Fibroblast of lung (primary cell): ENCODE measurements around the gene ZNF219. TPM values are rescaled to one million over a fixed set of nuclear protein-coding genes. Genes with fewer than 3 reads are reported as not detected.

Experiments used
- DNase-seq, 2 donors: peaks; one replicate each; pipeline versions ENCODE4 v3.0.0 to v3.0.0-alpha.2; 2010; ENCODE audit warnings: low read depth in 2 of 2
- H2AFZ ChIP-seq: 2 replicates; pipeline ENCODE4 v1.5.1; 2012; ENCODE audit warnings: low read length, control low read depth, inconsistent platforms
- H3K27ac ChIP-seq: 2 replicates; pipeline ENCODE4 v1.5.1; 2011; ENCODE audit warnings: low read length, control low read depth; ENCODE audit not compliant: insufficient read depth
- H3K27me3 ChIP-seq: 2 replicates; pipeline ENCODE4 v1.5.1; 2011; ENCODE audit warnings: mild to moderate bottlenecking, low read length; ENCODE audit not compliant: control insufficient read depth, insufficient read depth
- H3K36me3 ChIP-seq: 2 replicates; pipeline ENCODE4 v1.5.1; 2011; ENCODE audit warnings: low read length; ENCODE audit not compliant: control insufficient read depth, insufficient read depth
- H3K4me1 ChIP-seq: 2 replicates; pipeline ENCODE4 v1.5.1; 2011; ENCODE audit warnings: low read length; ENCODE audit not compliant: control insufficient read depth, insufficient read depth; ENCODE audit errors: extremely low read depth
- H3K4me2 ChIP-seq: 2 replicates; pipeline ENCODE4 v1.5.1; 2011; ENCODE audit warnings: low read length, control low read depth; ENCODE audit not compliant: insufficient read depth; ENCODE audit errors: extremely low read depth
- H3K4me3 ChIP-seq, 4 experiments: fragments of 200-600 bp in 1 of 4; sonication (generic) in 1 of 4; replicated peaks in 1 of 4; 2 replicates each; pipeline ENCODE4 v1.5.1; 2011 to 2016; ENCODE audit warnings: low read length in 4 of 4, low read depth in 3 of 4, mild to moderate bottlenecking in 3 of 4, control low read depth in 2 of 4, inconsistent platforms in 1 of 4, mixed read lengths in 1 of 4; ENCODE audit not compliant: insufficient read depth in 1 of 4; ENCODE audit errors: control extremely low read depth in 1 of 4
- H3K79me2 ChIP-seq: 2 replicates; pipeline ENCODE4 v1.5.1; 2012; ENCODE audit warnings: mild to moderate bottlenecking, low read length, inconsistent platforms; ENCODE audit not compliant: control insufficient read depth, insufficient read depth
- H3K9ac ChIP-seq: 2 replicates; pipeline ENCODE4 v1.5.1; 2011; ENCODE audit warnings: mild to moderate bottlenecking, low read length, control low read depth; ENCODE audit not compliant: insufficient read depth
- H3K9me3 ChIP-seq: 2 replicates; pipeline ENCODE4 v1.5.1; 2012; ENCODE audit warnings: low read depth, low read length; ENCODE audit not compliant: control insufficient read depth, insufficient read depth
- H4K20me1 ChIP-seq: 2 replicates; pipeline ENCODE4 v1.5.1; 2011; ENCODE audit warnings: low read length; ENCODE audit not compliant: control insufficient read depth, insufficient read depth; ENCODE audit errors: extremely low read depth
- EZH2 ChIP-seq: IDR thresholded peaks from 2 replicates; pipeline ENCODE4 v1.5.1; 2012; ENCODE audit warnings: low read length, control low read depth, mild to moderate bottlenecking; ENCODE audit errors: missing control alignments
- polyA plus RNA-seq, 2 donors: library from polyadenylated mRNA; depleted of rRNA in 1 of 2; stranded (reverse) in 1 of 2; unstranded in 1 of 2; fragments of >200 nt; gene quantifications; 2 replicates each; pipeline ENCODE4 v1.2.1, GENCODE V29; 2011 to 2012; ENCODE audit warnings: missing spikeins in 1 of 2
- total RNA-seq: library from RNA; depleted of rRNA; stranded (reverse); fragments of >200 nt; gene quantifications from 2 replicates; pipeline ENCODE4 v1.2.1, GENCODE V29; 2014
- TF ChIP-seq, protein P1 (sequence below), 2 donors: IDR thresholded peaks in 1 of 2; conservative IDR thresholded peaks in 1 of 2; 1 replicate in 1 of 2; 2 replicates in 1 of 2; pipeline ENCODE4 v1.5.1; 2011 to 2012; ENCODE audit warnings: low read length in 2 of 2, control low read depth in 1 of 2, inconsistent platforms in 1 of 2, low read depth in 1 of 2, mild to moderate bottlenecking in 1 of 2

Gene ZNF219
- total and polyA plus RNA-seq, 2 donors (not counting 1 experiment from before 2014, with no cell fraction given) = 2.2 to 4.6 TPM

DNA sequence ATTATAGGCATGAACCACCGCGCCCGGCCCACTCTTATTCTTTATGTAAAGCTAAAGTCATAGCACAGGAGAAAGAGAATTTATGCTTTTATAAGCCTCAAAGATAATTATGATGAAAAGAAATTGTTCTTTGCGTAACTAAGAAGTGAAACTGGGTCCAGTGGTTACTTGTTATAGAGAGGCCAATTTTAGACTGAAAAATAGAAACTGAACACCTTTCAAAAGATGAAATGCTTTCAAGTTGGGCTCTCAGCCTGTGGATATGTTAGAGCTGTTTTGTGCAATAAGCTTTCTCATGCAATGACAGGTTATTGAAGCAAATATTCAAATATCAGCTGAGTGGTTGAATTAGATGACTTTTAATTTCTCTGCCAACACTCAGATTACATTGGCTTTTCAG, 10.3 kb upstream of the ZNF219 start:
- DNase-seq = no peak
- Histone ChIP-seq H2AFZ (no peak overlapping the region), H3K79me2 (no peaks in the 10 kb centered on the region), H3K9me3 (no peaks in the 10 kb centered on the region), H3K9ac (no peak overlapping the region), H3K27me3 (peaks cover 7% of the 10 kb centered on the region), H3K4me3 (no peak overlapping the region), H3K36me3 (no peaks in the 10 kb centered on the region), H3K4me2 (no peak overlapping the region), H3K4me1 (peaks cover 12% of the 10 kb centered on the region), H4K20me1 (no peaks in the 10 kb centered on the region), H3K27ac (no peak overlapping the region)
- TF ChIP-seq EZH2 = no peak
- TF ChIP-seq, protein P1, sequence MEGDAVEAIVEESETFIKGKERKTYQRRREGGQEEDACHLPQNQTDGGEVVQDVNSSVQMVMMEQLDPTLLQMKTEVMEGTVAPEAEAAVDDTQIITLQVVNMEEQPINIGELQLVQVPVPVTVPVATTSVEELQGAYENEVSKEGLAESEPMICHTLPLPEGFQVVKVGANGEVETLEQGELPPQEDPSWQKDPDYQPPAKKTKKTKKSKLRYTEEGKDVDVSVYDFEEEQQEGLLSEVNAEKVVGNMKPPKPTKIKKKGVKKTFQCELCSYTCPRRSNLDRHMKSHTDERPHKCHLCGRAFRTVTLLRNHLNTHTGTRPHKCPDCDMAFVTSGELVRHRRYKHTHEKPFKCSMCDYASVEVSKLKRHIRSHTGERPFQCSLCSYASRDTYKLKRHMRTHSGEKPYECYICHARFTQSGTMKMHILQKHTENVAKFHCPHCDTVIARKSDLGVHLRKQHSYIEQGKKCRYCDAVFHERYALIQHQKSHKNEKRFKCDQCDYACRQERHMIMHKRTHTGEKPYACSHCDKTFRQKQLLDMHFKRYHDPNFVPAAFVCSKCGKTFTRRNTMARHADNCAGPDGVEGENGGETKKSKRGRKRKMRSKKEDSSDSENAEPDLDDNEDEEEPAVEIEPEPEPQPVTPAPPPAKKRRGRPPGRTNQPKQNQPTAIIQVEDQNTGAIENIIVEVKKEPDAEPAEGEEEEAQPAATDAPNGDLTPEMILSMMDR (conservative IDR thresholded peaks at IDR 0.05 in 1 of 2, IDR thresholded peaks at IDR 0.05 in 1 of 2; ENCODE audit: low read depth in 1 of 2, low read length in 2 of 2) = no peak

DNA sequence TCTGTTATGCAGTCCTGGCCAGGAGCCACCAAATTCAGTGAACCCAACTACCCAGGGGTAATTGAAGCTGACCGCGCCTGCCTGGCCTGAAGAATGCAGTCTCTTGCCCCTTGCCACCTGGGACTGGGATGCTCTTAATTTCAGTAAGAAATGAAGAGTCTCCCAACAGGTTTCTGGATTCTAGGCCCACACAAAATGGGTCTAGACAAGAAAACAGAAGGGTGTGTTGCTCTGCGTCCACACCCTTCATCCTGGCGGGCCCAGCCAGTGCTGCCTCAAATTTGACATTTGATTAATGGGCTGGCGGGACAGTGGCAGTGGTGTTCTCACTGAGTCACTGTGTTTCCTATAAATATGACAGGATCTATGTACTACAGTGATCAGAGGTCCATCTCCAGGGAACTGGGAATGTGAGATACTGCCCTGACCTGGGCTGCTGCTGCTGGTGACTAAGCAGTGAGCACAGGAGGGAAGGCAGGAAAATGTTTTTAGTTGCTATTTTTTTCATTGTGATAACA, 8.9 kb upstream of the ZNF219 start:
- no peak for TF ChIP-seq EZH2
- TF ChIP-seq, protein P1 (conservative IDR thresholded peaks at IDR 0.05 in 1 of 2, IDR thresholded peaks at IDR 0.05 in 1 of 2; ENCODE audit: low read depth in 1 of 2, low read length in 2 of 2) = no peak
- Histone ChIP-seq H3K27me3 (peaks cover 7% of the 10 kb centered on the region), H3K4me3 (no peak overlapping the region), H3K36me3 (no peaks in the 10 kb centered on the region), H3K4me2 (no peak overlapping the region), H4K20me1 (no peaks in the 10 kb centered on the region), H3K9me3 (no peaks in the 10 kb centered on the region), H3K9ac (no peak overlapping the region), H3K27ac (no peak overlapping the region), H3K4me1 (peaks cover 14% of the 10 kb centered on the region), H2AFZ (no peak overlapping the region), H3K79me2 (no peaks in the 10 kb centered on the region)
- DNase-seq = peak; percentile 34 to 46

DNA sequence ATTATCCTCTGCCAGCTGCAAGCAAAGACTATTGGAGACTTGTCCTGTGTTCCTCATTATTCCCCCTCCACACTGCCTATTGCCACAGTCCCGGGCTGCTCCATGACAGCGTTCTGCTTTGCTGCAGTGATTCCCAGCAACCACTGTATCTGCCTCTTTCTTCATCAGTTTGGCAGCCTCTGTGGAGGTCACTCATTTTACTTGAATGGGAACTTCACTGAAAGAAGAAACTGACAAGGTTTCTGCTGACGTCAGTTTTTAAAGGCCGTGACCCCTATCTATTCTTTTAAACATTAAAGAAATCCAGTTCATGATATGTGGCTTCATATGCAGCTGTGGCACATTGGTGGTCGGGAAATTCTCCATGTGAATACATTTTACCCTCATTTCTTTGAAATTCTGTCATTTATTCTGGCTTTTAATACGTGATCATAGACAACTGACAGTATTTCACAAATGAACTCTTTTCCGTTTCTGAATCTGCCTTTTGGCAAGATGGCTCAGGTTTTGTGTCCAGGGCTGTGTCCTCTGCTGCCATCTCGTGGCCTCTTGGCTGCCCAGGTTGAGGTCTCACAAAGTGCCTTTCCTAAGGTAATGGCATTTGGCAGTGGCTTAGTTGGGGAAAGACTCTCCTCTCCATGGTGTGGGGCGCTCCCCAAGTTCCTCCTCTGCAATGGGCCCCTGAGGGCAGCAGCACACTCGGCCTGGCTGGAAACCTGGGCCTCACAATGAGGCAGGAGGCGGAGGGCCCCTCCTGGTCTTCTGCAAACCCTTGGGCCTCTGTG, 8.2 kb upstream of the ZNF219 start:
- Histone ChIP-seq H3K27me3 (peaks cover 7% of the 10 kb centered on the region), H3K4me1 (peaks cover 14% of the 10 kb centered on the region), H3K27ac (peak overlapping the region; percentile 17), H3K36me3 (no peaks in the 10 kb centered on the region), H3K79me2 (no peaks in the 10 kb centered on the region), H3K9ac (no peak overlapping the region), H3K4me2 (peak overlapping the region; percentile 27), H3K9me3 (no peaks in the 10 kb centered on the region), H3K4me3 (no peak overlapping the region), H4K20me1 (no peaks in the 10 kb centered on the region), H2AFZ (no peak overlapping the region)
- TF ChIP-seq EZH2 = no peak
- TF ChIP-seq, protein P1 (conservative IDR thresholded peaks at IDR 0.05 in 1 of 2, IDR thresholded peaks at IDR 0.05 in 1 of 2; ENCODE audit: low read depth in 1 of 2, low read length in 2 of 2) = peak; percentile 92 to 99
- peak; percentile 65 to 77 for DNase-seq
